HCT116 (cell line): ENCODE results near the gene LRP1B. TPM values are rescaled to one million over a fixed set of nuclear protein-coding genes. Genes with fewer than 3 reads are reported as not detected.

Experiments
- ATAC-seq: fragments of 200-7000 bp; cut with Tn5 transposase; 2 replicates; pipeline ENCODE4 v1.9.1; 2020; ENCODE audit warnings: mild to moderate bottlenecking, moderate library complexity
- BruUV-seq: library from RNA; stranded (reverse); fragments of 400-500 nt; replicated peaks from 2 replicates; lab custom pipeline; 2021; lab: Mats Ljungman, UMichigan
- CTCF ChIA-PET: fragments of 300-600 bp; sonication (Branson Sonifier 250); formaldehyde crosslinking; loops from one replicate; lab custom pipeline; 2021; ENCODE audit warnings: antibody characterized with exemption; lab: Charles Lee
- POLR2A ChIA-PET: fragments of 300-600, 350-600 bp; sonication (Branson Sonifier 250); formaldehyde crosslinking; loops from one replicate; lab custom pipeline; 2021; ENCODE audit warnings: antibody characterized with exemption; lab: Charles Lee
- RAD21 ChIA-PET, 2 experiments: fragments of 300-600 bp; sonication (Branson Sonifier 250); formaldehyde crosslinking; loops; one replicate each; lab custom pipeline; 2023; ENCODE audit warnings: low total read pairs in 2 of 2; ENCODE audit not compliant: uncharacterized antibody in 2 of 2, unreplicated experiment in 2 of 2, low non-redundant PET in 1 of 2; lab: Charles Lee
- DNase-seq: peaks from one replicate; pipeline ENCODE4 v3.0.0-alpha.2; 2010; ENCODE audit warnings: low read depth, low spot score
- H2AFZ ChIP-seq: fragments of 200-600 bp; shearing (Covaris generic), sonication (generic); 2 replicates; pipeline ENCODE4 v1.6.1; 2017; ENCODE audit warnings: low read depth, mixed run types, mixed read lengths, antibody characterized with exemption, low read length; ENCODE audit not compliant: poor library complexity, severe bottlenecking
- H3K27ac ChIP-seq: 2 replicates; pipeline ENCODE4 v1.5.1; 2012; ENCODE audit warnings: low read depth, low read length
- H3K27me3 ChIP-seq: fragments of 200-600 bp; sonication (generic); 2 replicates; pipeline ENCODE4 v1.6.1; 2016; ENCODE audit warnings: mixed run types, low read length, mixed read lengths; ENCODE audit not compliant: insufficient read depth
- H3K36me3 ChIP-seq, 2 experiments: fragments of 200-500 bp in 1 of 2; fragments of 200-600 bp in 1 of 2; sonication (Bioruptor generic) in 1 of 2; sonication (generic) in 1 of 2; 2 replicates each; pipeline versions ENCODE4 v1.5.1 to v1.6.1; 2014 to 2016; ENCODE audit warnings: low read length in 2 of 2, inconsistent platforms in 1 of 2, mixed read lengths in 1 of 2, mixed run types in 1 of 2; ENCODE audit not compliant: insufficient read depth in 2 of 2, control insufficient read depth in 1 of 2
- H3K4me1 ChIP-seq, 2 experiments: fragments of 200-600 bp in 1 of 2; sonication (generic) in 1 of 2; 2 replicates each; pipeline versions ENCODE4 v1.5.1 to v1.6.1; 2012 to 2017; ENCODE audit warnings: low read length in 2 of 2, inconsistent platforms in 1 of 2, mild to moderate bottlenecking in 1 of 2, mixed read lengths in 1 of 2, mixed run types in 1 of 2, moderate library complexity in 1 of 2; ENCODE audit not compliant: insufficient read depth in 2 of 2, control insufficient read depth in 1 of 2
- H3K4me2 ChIP-seq: fragments of 200-600 bp; sonication (generic); 2 replicates; pipeline ENCODE4 v1.6.1; 2017; ENCODE audit warnings: mixed run types, low read length, mixed read lengths
- H3K4me3 ChIP-seq, 2 experiments: fragments of 200-600 bp in 1 of 2; sonication (generic) in 1 of 2; replicated peaks in 1 of 2; 2 replicates each; pipeline ENCODE4 v1.5.1; 2011 to 2016; ENCODE audit warnings: low read length in 2 of 2, control low read depth in 1 of 2, low read depth in 1 of 2, mild to moderate bottlenecking in 1 of 2, mixed read lengths in 1 of 2, mixed run types in 1 of 2
- H3K79me2 ChIP-seq: fragments of 200-600 bp; sonication (generic); 2 replicates; pipeline ENCODE4 v1.6.1; 2017; ENCODE audit warnings: mild to moderate bottlenecking, mixed run types, low read length, moderate library complexity, mixed read lengths; ENCODE audit not compliant: insufficient read depth
- H3K9ac ChIP-seq: fragments of 200-600 bp; sonication (generic); 2 replicates; pipeline ENCODE4 v1.6.1; 2016; ENCODE audit warnings: low read length, mixed read lengths
- H3K9me2 ChIP-seq: fragments of 200-600 bp; sonication (generic), shearing (Covaris generic); 2 replicates; pipeline ENCODE4 v1.6.1; 2017; ENCODE audit warnings: mixed run types, mild to moderate bottlenecking, moderate library complexity; ENCODE audit not compliant: insufficient read depth
- H3K9me3 ChIP-seq, 2 experiments: fragments of 200-500 bp in 1 of 2; fragments of 200-600 bp in 1 of 2; sonication (Bioruptor generic) in 1 of 2; sonication (generic) in 1 of 2; 2 replicates each; pipeline ENCODE4 v1.6.1; 2014 to 2017; ENCODE audit warnings: low read length in 2 of 2, mixed read lengths in 2 of 2, inconsistent platforms in 1 of 2, low read depth in 1 of 2, mild to moderate bottlenecking in 1 of 2, mixed run types in 1 of 2, moderate library complexity in 1 of 2; ENCODE audit not compliant: control insufficient read depth in 1 of 2, insufficient read depth in 1 of 2
- H4K20me1 ChIP-seq: fragments of 200-600 bp; sonication (generic), shearing (Covaris generic); 2 replicates; pipeline ENCODE4 v1.6.1; 2017; ENCODE audit warnings: mixed run types, mild to moderate bottlenecking, moderate library complexity; ENCODE audit not compliant: insufficient read depth
- CEBPB ChIP-seq: IDR thresholded peaks from 2 replicates; pipeline ENCODE4 v1.6.1; 2012; ENCODE audit warnings: low read depth
- EZH2 ChIP-seq: fragments of 200-600 bp; sonication (generic); IDR thresholded peaks from 2 replicates; pipeline ENCODE4 v1.6.1; 2017; ENCODE audit warnings: antibody characterized with exemption, mixed run types
- EZH2phosphoT487 ChIP-seq: fragments of 200-600 bp; IDR thresholded peaks from 2 replicates; pipeline ENCODE4 v1.6.1; 2018; ENCODE audit warnings: antibody characterized with exemption, borderline replicate concordance
- FOSL1 ChIP-seq: IDR thresholded peaks from 2 replicates; pipeline ENCODE4 v1.6.1; 2012; ENCODE audit warnings: low read depth
- JUND ChIP-seq: IDR thresholded peaks from 2 replicates; pipeline ENCODE4 v1.6.1; 2012
- POLR2A ChIP-seq: IDR thresholded peaks from 2 replicates; pipeline ENCODE4 v1.7.0; 2011; ENCODE audit warnings: borderline replicate concordance; ENCODE audit not compliant: insufficient read depth, insufficient read length; ENCODE audit errors: extremely low read depth
- SIN3A ChIP-seq: IDR thresholded peaks from 2 replicates; pipeline ENCODE4 v1.6.1; 2012; ENCODE audit warnings: low read depth
- SP1 ChIP-seq: IDR thresholded peaks from 2 replicates; pipeline ENCODE4 v1.6.1; 2012; ENCODE audit warnings: low read depth
- TCF7L2 ChIP-seq: IDR thresholded peaks from 2 replicates; pipeline ENCODE4 v1.7.0; 2011; ENCODE audit warnings: borderline replicate concordance, inconsistent platforms; ENCODE audit not compliant: insufficient read depth, insufficient read length; ENCODE audit errors: extremely low read depth
- YY1 ChIP-seq: IDR thresholded peaks from 2 replicates; pipeline ENCODE4 v1.6.1; 2011; ENCODE audit warnings: low read length, low read depth, moderate library complexity, mild to moderate bottlenecking; ENCODE audit not compliant: insufficient replicate concordance; ENCODE audit errors: extremely low read depth
- ZFX ChIP-seq: fragments of 450-650 bp; IDR thresholded peaks from 2 replicates; pipeline ENCODE4 v1.6.1; 2017
- ZNF274 ChIP-seq: fragments of 200-500 bp; sonication (Bioruptor generic); IDR thresholded peaks from 2 replicates; pipeline ENCODE4 v1.6.1; 2014; ENCODE audit warnings: mild to moderate bottlenecking, low read depth, low read length, inconsistent platforms
- intact Hi-C: fragments of 100-400 bp; cut with micrococcal nuclease; formaldehyde crosslinking; loops from 2 replicates; pipeline ENCODE4 v1.10.0; 2022
- total RNA-seq: library from RNA; stranded (reverse); gene quantifications from one replicate; pipeline ENCODE4 v1.2.1, GENCODE V29; 2021; ENCODE audit not compliant: unreplicated experiment
- TF ChIP-seq, protein P1 (sequence below): IDR thresholded peaks from 2 replicates; pipeline ENCODE4 v1.6.1; 2012
- TF ChIP-seq, protein P2 (sequence below): IDR thresholded peaks from 2 replicates; pipeline ENCODE4 v1.6.1; 2012
- TF ChIP-seq, protein P3 (sequence below): IDR thresholded peaks from 2 replicates; pipeline ENCODE4 v1.6.1; 2011; ENCODE audit warnings: mild to moderate bottlenecking, low read length, moderate library complexity; ENCODE audit not compliant: insufficient replicate concordance; ENCODE audit errors: extremely low read depth

LRP1B gene
- total RNA-seq, 1 experiment from 2014 or later = 0.34 TPM

DNA sequence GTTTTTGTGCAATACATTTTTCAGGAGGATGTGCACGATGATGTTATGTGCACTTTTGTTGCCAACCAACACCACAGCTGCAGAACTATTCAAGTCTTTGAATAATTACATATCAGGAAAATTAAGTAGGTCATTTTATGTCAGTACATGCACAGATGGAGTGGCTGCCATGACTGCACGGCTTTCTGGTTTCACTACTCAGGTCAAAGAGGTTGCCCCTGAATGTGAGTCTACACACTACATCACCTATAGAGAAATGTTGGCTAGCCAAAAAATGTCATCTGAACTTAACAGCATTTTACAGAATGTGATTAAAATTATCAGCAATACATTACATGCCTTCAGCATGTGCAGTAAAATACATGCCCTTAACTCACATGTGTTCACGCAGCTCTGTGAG, 1713.3 kb downstream of the LRP1B start:
- H3K79me2 ChIP-seq = no peaks in the 10 kb centered on the region
- intact Hi-C loops = no loop called here
- no peak overlapping the region for H3K9ac ChIP-seq
- no TSS peak for BruUV-seq
- ChIA-PET CTCF (no interaction called here), POLR2A (no interaction called here), RAD21 (no interaction called here)
- no peaks in the 10 kb centered on the region for H3K4me1 ChIP-seq
- H3K9me3 ChIP-seq = no peaks in the 10 kb centered on the region
- H4K20me1 ChIP-seq = no peaks in the 10 kb centered on the region
- H3K27ac ChIP-seq = no peak overlapping the region
- H3K27me3 ChIP-seq = no peaks in the 10 kb centered on the region
- no peak for ATAC-seq
- H3K36me3 ChIP-seq = no peaks in the 10 kb centered on the region
- no peak for TF ChIP-seq YY1
- TF ChIP-seq ZFX = no peak
- TF ChIP-seq SP1 = no peak
- TF ChIP-seq SIN3A = no peak
- TF ChIP-seq POLR2A = no peak
- TF ChIP-seq JUND = no peak
- TF ChIP-seq, protein P1, sequence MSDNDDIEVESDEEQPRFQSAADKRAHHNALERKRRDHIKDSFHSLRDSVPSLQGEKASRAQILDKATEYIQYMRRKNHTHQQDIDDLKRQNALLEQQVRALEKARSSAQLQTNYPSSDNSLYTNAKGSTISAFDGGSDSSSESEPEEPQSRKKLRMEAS = no peak
- no peak for TF ChIP-seq EZH2phosphoT487
- no peak for TF ChIP-seq CEBPB
- no peak for TF ChIP-seq EZH2
- no peak for TF ChIP-seq FOSL1
- TF ChIP-seq ZNF274 = no peak
- TF ChIP-seq, protein P2, sequence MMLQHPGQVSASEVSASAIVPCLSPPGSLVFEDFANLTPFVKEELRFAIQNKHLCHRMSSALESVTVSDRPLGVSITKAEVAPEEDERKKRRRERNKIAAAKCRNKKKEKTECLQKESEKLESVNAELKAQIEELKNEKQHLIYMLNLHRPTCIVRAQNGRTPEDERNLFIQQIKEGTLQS = no peak
- H3K4me2 ChIP-seq = no peak overlapping the region
- no peak overlapping the region for H2AFZ ChIP-seq
- DNase-seq = no peak
- no peaks in the 10 kb centered on the region for H3K9me2 ChIP-seq
- no peak overlapping the region for H3K4me3 ChIP-seq

DNA sequence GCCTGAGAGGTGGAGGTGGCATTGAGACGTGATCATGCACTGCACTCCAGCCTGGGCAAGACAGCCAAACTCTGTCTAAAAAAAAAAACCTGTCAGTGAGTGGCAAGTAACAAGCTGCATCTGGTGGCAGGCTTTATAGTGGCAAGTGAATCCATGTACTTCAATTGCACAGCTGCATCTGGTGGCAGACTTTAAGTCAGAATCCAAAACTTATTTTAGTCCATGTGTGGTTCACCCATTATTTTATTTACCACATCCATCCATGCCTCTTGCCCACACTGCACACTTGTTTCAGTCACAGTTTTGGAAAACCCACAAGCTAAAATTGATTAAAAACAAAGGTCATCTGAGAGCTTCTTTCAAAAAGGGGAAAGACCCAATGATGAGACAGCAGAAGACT, 1714.2 kb downstream of the LRP1B start:
- POLR2A ChIA-PET = no interaction called here
- intact Hi-C loops = no loop called here

More for the DNA sequence above, 1714.2 kb downstream of the LRP1B start:
- Histone ChIP-seq H3K4me2 (no peak overlapping the region), H2AFZ (no peak overlapping the region), H3K36me3 (no peaks in the 10 kb centered on the region), H3K27ac (no peak overlapping the region), H3K9me3 (no peaks in the 10 kb centered on the region), H4K20me1 (no peaks in the 10 kb centered on the region), H3K27me3 (no peaks in the 10 kb centered on the region), H3K9me2 (no peaks in the 10 kb centered on the region), H3K4me1 (no peaks in the 10 kb centered on the region), H3K9ac (no peak overlapping the region), H3K79me2 (no peaks in the 10 kb centered on the region)
- no peak for DNase-seq
- no TSS peak for BruUV-seq
- TF ChIP-seq, protein P1 = no peak
- TF ChIP-seq TCF7L2 = no peak
- TF ChIP-seq FOSL1 = no peak
- TF ChIP-seq, protein P3, sequence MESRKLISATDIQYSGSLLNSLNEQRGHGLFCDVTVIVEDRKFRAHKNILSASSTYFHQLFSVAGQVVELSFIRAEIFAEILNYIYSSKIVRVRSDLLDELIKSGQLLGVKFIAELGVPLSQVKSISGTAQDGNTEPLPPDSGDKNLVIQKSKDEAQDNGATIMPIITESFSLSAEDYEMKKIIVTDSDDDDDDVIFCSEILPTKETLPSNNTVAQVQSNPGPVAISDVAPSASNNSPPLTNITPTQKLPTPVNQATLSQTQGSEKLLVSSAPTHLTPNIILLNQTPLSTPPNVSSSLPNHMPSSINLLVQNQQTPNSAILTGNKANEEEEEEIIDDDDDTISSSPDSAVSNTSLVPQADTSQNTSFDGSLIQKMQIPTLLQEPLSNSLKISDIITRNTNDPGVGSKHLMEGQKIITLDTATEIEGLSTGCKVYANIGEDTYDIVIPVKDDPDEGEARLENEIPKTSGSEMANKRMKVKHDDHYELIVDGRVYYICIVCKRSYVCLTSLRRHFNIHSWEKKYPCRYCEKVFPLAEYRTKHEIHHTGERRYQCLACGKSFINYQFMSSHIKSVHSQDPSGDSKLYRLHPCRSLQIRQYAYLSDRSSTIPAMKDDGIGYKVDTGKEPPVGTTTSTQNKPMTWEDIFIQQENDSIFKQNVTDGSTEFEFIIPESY = no peak
- TF ChIP-seq, all 23 proteins: peak for 0
- CTCF ChIA-PET = no interaction called here
- no peak overlapping the region for H3K4me3 ChIP-seq
- RAD21 ChIA-PET = no interaction called here
- ATAC-seq = no peak
